ENCODE results near the gene ATP9B.

GRCh38 chr18:79191956-79192355 lies 122.8 kb downstream of the ATP9B start:
- TF ChIP-seq, protein P1, sequence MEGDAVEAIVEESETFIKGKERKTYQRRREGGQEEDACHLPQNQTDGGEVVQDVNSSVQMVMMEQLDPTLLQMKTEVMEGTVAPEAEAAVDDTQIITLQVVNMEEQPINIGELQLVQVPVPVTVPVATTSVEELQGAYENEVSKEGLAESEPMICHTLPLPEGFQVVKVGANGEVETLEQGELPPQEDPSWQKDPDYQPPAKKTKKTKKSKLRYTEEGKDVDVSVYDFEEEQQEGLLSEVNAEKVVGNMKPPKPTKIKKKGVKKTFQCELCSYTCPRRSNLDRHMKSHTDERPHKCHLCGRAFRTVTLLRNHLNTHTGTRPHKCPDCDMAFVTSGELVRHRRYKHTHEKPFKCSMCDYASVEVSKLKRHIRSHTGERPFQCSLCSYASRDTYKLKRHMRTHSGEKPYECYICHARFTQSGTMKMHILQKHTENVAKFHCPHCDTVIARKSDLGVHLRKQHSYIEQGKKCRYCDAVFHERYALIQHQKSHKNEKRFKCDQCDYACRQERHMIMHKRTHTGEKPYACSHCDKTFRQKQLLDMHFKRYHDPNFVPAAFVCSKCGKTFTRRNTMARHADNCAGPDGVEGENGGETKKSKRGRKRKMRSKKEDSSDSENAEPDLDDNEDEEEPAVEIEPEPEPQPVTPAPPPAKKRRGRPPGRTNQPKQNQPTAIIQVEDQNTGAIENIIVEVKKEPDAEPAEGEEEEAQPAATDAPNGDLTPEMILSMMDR (IDR thresholded peaks at IDR 0.05; ENCODE audit: low read depth, low read length, missing input control) = no peak
- no peak for TF ChIP-seq GABPA (IDR thresholded peaks at IDR 0.05 in 1 of 2, conservative IDR thresholded peaks at IDR 0.05 in 1 of 2)
- TF ChIP-seq SP1 (IDR thresholded peaks at IDR 0.05) = no peak
- no peak for TF ChIP-seq TAF1 (conservative IDR thresholded peaks at IDR 0.05)
- TF ChIP-seq REST (IDR thresholded peaks at IDR 0.05) = no peak
- TF ChIP-seq RAD21 (IDR thresholded peaks at IDR 0.05) = no peak
- TF ChIP-seq ATF3 (IDR thresholded peaks at IDR 0.05) = no peak
- no peak for TF ChIP-seq ZBTB33 (IDR thresholded peaks at IDR 0.05)

Data from liver (tissue), 3 donors.